Heart right ventricle (tissue), 16 donors: ENCODE measurements around the gene WDR73. TPM values are rescaled to one million over a fixed set of nuclear protein-coding genes. Genes with fewer than 3 reads are reported as not detected.

ENCODE experiments used
- ATAC-seq, 8 donors: fragments of 200-7000 bp; cut with Tn5 transposase; one replicate each; pipeline ENCODE4 v1.9.1; 2020; ENCODE audit warnings: mild to moderate bottlenecking in 8 of 8, moderate library complexity in 8 of 8, moderate number of reproducible peaks in 1 of 8
- DNase-seq, 2 donors: peaks; one replicate each; pipeline ENCODE4 v3.0.0-alpha.2; 2020
- H3K27ac ChIP-seq, 10 donors: fragments of 200-600 bp; sonication (generic) in 2 of 10; one replicate each; pipeline versions ENCODE4 v1.5.0 to v1.8.0; 2020 to 2022; ENCODE audit warnings: mild to moderate bottlenecking in 3 of 10
- H3K27me3 ChIP-seq, 7 donors: fragments of 200-600 bp; one replicate each; pipeline ENCODE4 v1.8.0; 2021 to 2022; ENCODE audit warnings: mild to moderate bottlenecking in 2 of 7
- H3K36me3 ChIP-seq, 9 donors: fragments of 200-600 bp; sonication (generic) in 1 of 9; one replicate each; pipeline versions ENCODE4 v1.5.0 to v1.8.0; 2020 to 2022; ENCODE audit warnings: mild to moderate bottlenecking in 2 of 9
- H3K4me1 ChIP-seq, 9 donors: fragments of 200-600 bp; sonication (generic) in 1 of 9; one replicate each; pipeline versions ENCODE4 v1.5.0 to v1.8.0; 2020 to 2022; ENCODE audit warnings: mild to moderate bottlenecking in 4 of 9
- H3K4me3 ChIP-seq, 10 donors: fragments of 200-600 bp; sonication (generic) in 2 of 10; one replicate each; pipeline versions ENCODE4 v1.5.0 to v1.8.0; 2020 to 2022; ENCODE audit warnings: mild to moderate bottlenecking in 7 of 10, moderate library complexity in 2 of 10
- H3K9me3 ChIP-seq, 11 donors: fragments of 200-600 bp in 10 of 11; sonication (generic) in 2 of 11; one replicate each; pipeline versions ENCODE4 v1.5.0 to v1.8.0; 2013 to 2022; ENCODE audit warnings: mild to moderate bottlenecking in 2 of 11, control low read depth in 1 of 11, moderate library complexity in 1 of 11
- CTCF ChIP-seq, 9 donors: fragments of 200-600 bp; sonication (generic) in 2 of 9; IDR thresholded peaks; one replicate each; pipeline versions ENCODE4 v1.5.0 to v1.8.0; 2021 to 2022; ENCODE audit warnings: antibody characterized with exemption in 9 of 9, mild to moderate bottlenecking in 5 of 9, moderate library complexity in 1 of 9
- WGBS, 2 donors: extraction: QIAGEN DNeasy Blood & Tissue Kit; methylation state at CpG; one replicate each; pipeline ENCODE4 v1.1.7; 2013; ENCODE audit warnings: inconsistent platforms in 1 of 2; 5-methylcytosine and 5-hydroxymethylcytosine counted together
- intact Hi-C, 10 donors: fragments of 100-400 bp; cut with DNase I; formaldehyde crosslinking; loops; one replicate each; pipeline versions ENCODE4 v1.11.1 to v1.14.2; 2022
- polyA plus RNA-seq, 2 donors: library from polyadenylated mRNA; stranded (reverse); fragments of 200-250 nt; gene quantifications; one replicate each; pipeline ENCODE4 v1.2.3, GENCODE V29; 2013
- total RNA-seq, 10 donors: library from RNA; stranded (reverse); fragmentation: NEBNext Ultra II Directional in 3 of 10; extraction: Animal tissue kit (Norgen Biotek cat#: 25700) in 3 of 10; gene quantifications; one replicate each; pipeline versions ENCODE4 v1.2.1 to v1.2.4, GENCODE V29; 2021 to 2023
- donor health status: Arrhythmogenic right ventricular cardiomyopathy.
- donor health status: ischemic (EF 13 %, LVEDD 7.1; RV severe dilation, severe dysfunction).
- donor health status: healthy with polysubstance abuse.
- donor health status: DM: no; HTN: yes; CAD: no.
- donor health status: DM: no; HTN: no; CAD: no.
- donor health status: ischemic (EF 25% LVEDD 6.9; RV normal size, moderate dysfunction).
- donor health status: ischemic (EF 25% LVEDD 5.7; RV mildly dilated, moderate dysfunction).
- donor health status: healthy.
- donor health status: DM: yes; HTN: yes; CAD: no.
- donor health status: Ischemic cardiomyopathy.
- donor health status: ischemic (EF 35%, LVEDD 5.7; RV mildly dilated, moderate dysfunction).
- donor health status: nonischemic (EF 11% LVEDD 7.7; RV severe dilation, severe dysfunction).
- donor health status: DM: yes; HTN: yes; CAD: no.
- donor health status: PGD.
- donor health status: ischemic (EF 29% LVEDD 5.4; RV normal size, mild dysfunction).
- donor health status: nonischemic (EF 23%, LVEDD 6.1; RV moderate dilation, normal function).

Gene WDR73
- total and polyA plus RNA-seq, 12 donors = 10.4 to 18.4 (median 14.7) TPM

GRCh38 chr15:84620626-84621025 lies 33.5 kb downstream of the WDR73 start:
- no peak for TF ChIP-seq CTCF (IDR thresholded peaks at IDR 0.05)
- H3K36me3 ChIP-seq = peaks cover 0 to 35% (median 17%) of the 10 kb centered on the region in 9 donors
- H3K4me3 ChIP-seq = no peak overlapping the region
- intact Hi-C loops = no loop called here
- H3K4me1 ChIP-seq = peaks cover 0 to 26% (median 4%) of the 10 kb centered on the region in 9 donors
- H3K27ac ChIP-seq = no peak overlapping the region
- 97% methylated on average over 8 of the region's 8 CpGs for WGBS, 2 donors
- ATAC-seq (no peak), DNase-seq (no peak)
- peaks cover 0 to 29% (median 13%) of the 10 kb centered on the region in 11 donors for H3K9me3 ChIP-seq
- no peaks in the 10 kb centered on the region for H3K27me3 ChIP-seq

- TF ChIP-seq CTCF (IDR thresholded peaks at IDR 0.05) = no peak
- Histone ChIP-seq H3K4me3 (no peak overlapping the region), H3K9me3 (peaks cover 0 to 14% (median 5%) of the 10 kb centered on the region in 11 donors), H3K27me3 (no peaks in the 10 kb centered on the region), H3K4me1 (peaks cover 0 to 31% (median 4%) of the 10 kb centered on the region in 9 donors), H3K36me3 (peaks cover 0 to 8% (median 8%) of the 10 kb centered on the region in 9 donors), H3K27ac (peak overlapping the region in 3 of 10 donors; percentile 6 to 74 (median 48))
- no peak for DNase-seq
- intact Hi-C loops = no loop called here
- ATAC-seq = peak in 3 of 8 donors; percentile 54 to 71 (median 70)
- 76 to 78% methylated on average over 3 of the region's 3 CpGs for WGBS, 2 donors
Observed at GRCh38 chr15:84616235-84616634, 37.8 kb downstream of the WDR73 start.

- Histone ChIP-seq H3K4me1 (peaks cover 0 to 18% (median 10%) of the 10 kb centered on the region in 9 donors), H3K4me3 (no peak overlapping the region), H3K27me3 (no peaks in the 10 kb centered on the region), H3K9me3 (no peaks in the 10 kb centered on the region), H3K27ac (no peak overlapping the region), H3K36me3 (peaks cover 0 to 23% (median 0%) of the 10 kb centered on the region in 9 donors)
- no peak for DNase-seq
- intact Hi-C loops = no loop called here
- TF ChIP-seq CTCF (IDR thresholded peaks at IDR 0.05) = no peak
- no peak for ATAC-seq
- WGBS, 2 donors = 94 to 99% methylated on average over 7 of the region's 7 CpGs
Observed at GRCh38 chr15:84611631-84612030, 42.5 kb downstream of the WDR73 start.

GRCh38 chr15:84609818-84610525 lies 44.1 kb downstream of the WDR73 start:
- Histone ChIP-seq H3K4me3 (no peak overlapping the region), H3K9me3 (no peaks in the 10 kb centered on the region), H3K27ac (peak overlapping the region in 7 of 10 donors; percentile 2 to 32 (median 21)), H3K4me1 (peaks cover 0 to 14% (median 8%) of the 10 kb centered on the region in 9 donors), H3K27me3 (no peaks in the 10 kb centered on the region), H3K36me3 (peaks cover 0 to 40% (median 0%) of the 10 kb centered on the region in 9 donors)
- ATAC-seq (peak; percentile 49 to 75 (median 69)), DNase-seq (no peak)
- intact Hi-C loops = loop anchor here in 1 of 10 donors (5.0 kb wide), 1 partner anchor 32 kb away; no protein-coding TSS in a partner anchor
- no peak for TF ChIP-seq CTCF (IDR thresholded peaks at IDR 0.05)
- WGBS, 2 donors = 50 to 62% methylated on average over 11 of the region's 11 CpGs
